T-helper 2 cell treated with Interferon-gamma antibody and Interleukin-4, amounts not matched to agents 5 μg/mL and 100 μg/mL, for 36 hours (primary cell): ENCODE results near the gene SH2D3C.

Experiments
- DNase-seq: peaks from one replicate; pipeline ENCODE4 v3.0.0; 2021; ENCODE audit warnings: low spot score
- H3K27ac Mint-ChIP-seq: one replicate; pipeline ENCODE4 v1.8.0; 2021; ENCODE audit warnings: mild to moderate bottlenecking, mixed read lengths
- H3K27me3 Mint-ChIP-seq: one replicate; pipeline ENCODE4 v1.8.0; 2021; ENCODE audit warnings: low read depth, mixed read lengths
- H3K36me3 Mint-ChIP-seq: one replicate; pipeline ENCODE4 v1.8.0; 2021; ENCODE audit warnings: low read depth, mixed read lengths
- H3K4me1 Mint-ChIP-seq: one replicate; pipeline ENCODE4 v1.8.0; 2021; ENCODE audit warnings: low read depth, mixed read lengths
- H3K4me3 Mint-ChIP-seq: one replicate; pipeline ENCODE4 v1.8.0; 2022; ENCODE audit warnings: mild to moderate bottlenecking, moderate library complexity, mixed read lengths
- H3K9me3 Mint-ChIP-seq: one replicate; pipeline ENCODE4 v1.8.0; 2021; ENCODE audit warnings: mixed read lengths

SH2D3C gene

DNA sequence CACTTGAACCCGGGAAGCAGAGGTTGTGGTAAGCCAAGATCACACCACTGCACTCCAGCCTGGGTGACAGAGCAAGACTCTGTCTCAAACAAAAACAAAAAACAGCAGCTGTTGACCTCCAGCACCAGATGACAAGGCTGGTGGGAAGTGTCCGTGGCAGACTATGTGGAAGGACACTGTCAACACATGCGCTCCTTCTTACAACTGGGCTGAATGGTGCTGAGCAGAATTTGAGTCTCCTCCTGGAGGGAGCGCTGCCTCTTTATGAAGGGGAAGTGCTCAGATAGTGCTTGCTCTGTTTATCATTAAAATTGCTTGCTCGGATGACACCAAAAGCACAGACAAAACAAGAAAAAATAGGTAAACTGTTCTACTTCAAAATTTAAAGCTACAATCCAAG lies 80.9 kb downstream of the SH2D3C start:
- Mint-ChIP-seq H3K27ac (no peak overlapping the region), H3K4me3 (no peak overlapping the region), H3K9me3 (no peaks in the 10 kb centered on the region), H3K27me3 (no peaks in the 10 kb centered on the region), H3K4me1 (peaks cover 10% of the 10 kb centered on the region), H3K36me3 (peaks cover 2% of the 10 kb centered on the region)
- no peak for DNase-seq

DNA sequence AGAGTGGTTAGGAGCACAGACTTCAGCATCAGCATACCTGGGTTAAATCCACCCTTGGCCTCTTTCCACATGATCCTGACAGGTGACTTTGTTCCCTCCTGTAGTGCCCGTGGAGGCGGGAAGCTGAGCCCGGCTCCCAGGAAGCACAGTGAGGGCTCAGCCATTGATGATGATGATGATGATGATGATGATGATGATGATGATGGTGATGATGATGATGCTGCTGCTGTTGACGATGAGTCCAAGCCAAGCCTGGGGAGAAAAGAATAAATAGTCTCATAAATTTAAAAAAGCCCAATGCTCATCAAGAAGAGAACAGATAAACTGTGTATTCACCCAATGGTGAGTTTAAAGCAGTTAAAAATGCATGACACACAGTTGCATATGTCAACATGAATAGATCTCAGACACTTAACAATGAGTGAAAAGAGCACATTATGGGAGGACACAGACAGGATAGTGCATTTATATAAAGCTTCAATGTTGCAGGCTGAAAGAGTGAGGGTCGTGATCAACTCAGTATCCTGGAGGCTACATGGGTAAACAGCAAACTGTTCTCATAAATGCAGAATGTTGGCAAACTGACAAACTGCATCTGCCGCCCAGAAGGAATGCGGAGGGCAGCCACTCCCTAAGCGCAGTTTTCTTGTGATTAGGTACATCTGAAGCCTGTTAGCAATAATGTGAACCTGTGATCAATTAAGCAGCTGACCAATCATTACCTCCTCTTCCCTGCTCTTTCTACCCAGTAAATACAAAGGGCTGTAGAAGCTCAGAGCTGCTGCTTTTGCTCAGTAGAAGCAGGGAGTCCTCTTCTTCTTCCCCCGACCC lies 83.4 kb downstream of the SH2D3C start:
- Mint-ChIP-seq H3K9me3 (no peaks in the 10 kb centered on the region), H3K4me1 (peaks cover 8% of the 10 kb centered on the region), H3K4me3 (no peak overlapping the region), H3K36me3 (peaks cover 2% of the 10 kb centered on the region), H3K27me3 (no peaks in the 10 kb centered on the region), H3K27ac (no peak overlapping the region)
- no peak for DNase-seq

DNA sequence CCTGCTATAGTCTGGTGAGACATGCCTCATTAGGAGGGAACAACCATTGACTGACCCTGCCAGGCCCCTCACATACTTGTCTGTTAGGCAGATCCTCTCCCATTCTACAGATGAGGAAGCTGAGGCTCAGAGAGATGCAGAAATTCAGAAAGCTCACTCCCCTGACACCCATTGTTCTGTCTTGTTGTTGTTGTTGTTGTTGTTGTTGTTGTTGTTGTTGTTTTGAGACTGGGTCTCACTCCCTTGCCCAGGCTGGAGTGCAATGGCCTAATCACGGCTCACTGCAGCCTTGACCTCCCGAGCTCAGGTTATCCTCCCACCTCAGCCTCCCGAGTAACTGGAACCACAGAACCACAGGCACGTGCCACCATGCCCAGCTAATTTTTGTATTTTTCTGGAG lies 84.8 kb downstream of the SH2D3C start:
- no peak for DNase-seq
- peaks cover 2% of the 10 kb centered on the region for H3K36me3 Mint-ChIP-seq
- H3K27me3 Mint-ChIP-seq = no peaks in the 10 kb centered on the region
- no peaks in the 10 kb centered on the region for H3K9me3 Mint-ChIP-seq
- H3K4me3 Mint-ChIP-seq = no peak overlapping the region
- H3K4me1 Mint-ChIP-seq = no peaks in the 10 kb centered on the region
- no peak overlapping the region for H3K27ac Mint-ChIP-seq

DNA sequence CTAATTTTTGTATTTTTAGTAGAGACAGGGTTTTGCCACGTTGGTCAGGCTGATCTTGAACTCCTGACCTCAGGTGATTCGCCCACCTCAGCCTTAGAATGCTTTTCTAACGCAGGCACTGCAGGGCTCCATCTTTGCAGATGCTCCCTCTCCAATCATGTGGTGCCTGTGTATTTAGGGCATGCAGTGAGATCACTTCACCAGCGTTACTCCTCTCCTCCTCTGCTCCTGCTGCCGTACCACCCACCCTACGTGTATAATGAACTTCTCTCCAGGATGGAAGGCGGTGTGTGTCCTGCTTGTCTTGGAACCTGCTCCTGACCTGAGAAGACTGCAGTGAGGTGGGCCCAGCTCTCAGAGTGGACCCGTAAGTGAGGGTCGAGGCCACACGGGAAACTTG lies 85.3 kb downstream of the SH2D3C start:
- Mint-ChIP-seq H3K4me1 (no peaks in the 10 kb centered on the region), H3K4me3 (no peak overlapping the region), H3K27ac (no peak overlapping the region), H3K27me3 (no peaks in the 10 kb centered on the region), H3K9me3 (no peaks in the 10 kb centered on the region), H3K36me3 (no peaks in the 10 kb centered on the region)
- no peak for DNase-seq

DNA sequence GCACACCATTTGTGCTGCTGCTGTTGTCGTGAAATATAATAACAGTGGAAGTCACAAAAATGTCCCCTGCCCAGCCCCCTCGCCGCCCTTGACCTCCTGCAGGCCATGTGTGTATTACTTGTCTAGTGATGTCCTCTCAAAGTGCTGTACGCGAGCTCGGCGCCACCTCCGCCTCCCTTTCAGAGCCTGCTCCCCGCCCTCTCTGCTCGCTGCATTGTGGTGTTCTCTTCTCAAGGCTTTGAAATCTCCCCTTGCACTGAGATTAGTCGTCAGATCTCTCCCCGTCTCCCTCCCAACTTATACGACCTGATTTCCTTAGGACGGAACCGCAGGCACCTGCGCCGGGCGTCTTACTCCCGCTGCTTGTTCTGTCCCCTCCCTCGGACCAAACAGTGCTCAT lies 86.4 kb downstream of the SH2D3C start:
- Mint-ChIP-seq H3K36me3 (no peaks in the 10 kb centered on the region), H3K4me3 (no peak overlapping the region), H3K4me1 (no peaks in the 10 kb centered on the region), H3K9me3 (no peaks in the 10 kb centered on the region), H3K27me3 (no peaks in the 10 kb centered on the region), H3K27ac (no peak overlapping the region)
- DNase-seq = no peak

DNA sequence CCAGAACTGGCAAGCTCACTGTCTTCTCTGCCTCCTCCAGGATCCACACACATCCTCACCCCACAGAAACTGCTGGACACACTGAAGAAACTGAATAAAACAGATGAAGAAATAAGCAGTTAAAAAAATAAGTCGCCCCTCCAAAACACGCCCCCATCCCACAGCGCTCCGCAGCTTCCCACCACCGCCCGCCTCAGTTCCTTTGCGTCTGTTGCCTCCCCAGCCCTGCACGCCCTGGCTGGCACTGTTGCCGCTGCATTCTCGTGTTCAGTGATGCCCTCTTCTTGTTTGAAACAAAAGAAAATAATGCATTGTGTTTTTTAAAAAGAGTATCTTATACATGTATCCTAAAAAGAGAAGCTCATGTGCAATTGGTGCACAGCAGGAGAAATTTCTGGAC lies 87.7 kb downstream of the SH2D3C start:
- no peak overlapping the region for H3K27ac Mint-ChIP-seq

DNA sequence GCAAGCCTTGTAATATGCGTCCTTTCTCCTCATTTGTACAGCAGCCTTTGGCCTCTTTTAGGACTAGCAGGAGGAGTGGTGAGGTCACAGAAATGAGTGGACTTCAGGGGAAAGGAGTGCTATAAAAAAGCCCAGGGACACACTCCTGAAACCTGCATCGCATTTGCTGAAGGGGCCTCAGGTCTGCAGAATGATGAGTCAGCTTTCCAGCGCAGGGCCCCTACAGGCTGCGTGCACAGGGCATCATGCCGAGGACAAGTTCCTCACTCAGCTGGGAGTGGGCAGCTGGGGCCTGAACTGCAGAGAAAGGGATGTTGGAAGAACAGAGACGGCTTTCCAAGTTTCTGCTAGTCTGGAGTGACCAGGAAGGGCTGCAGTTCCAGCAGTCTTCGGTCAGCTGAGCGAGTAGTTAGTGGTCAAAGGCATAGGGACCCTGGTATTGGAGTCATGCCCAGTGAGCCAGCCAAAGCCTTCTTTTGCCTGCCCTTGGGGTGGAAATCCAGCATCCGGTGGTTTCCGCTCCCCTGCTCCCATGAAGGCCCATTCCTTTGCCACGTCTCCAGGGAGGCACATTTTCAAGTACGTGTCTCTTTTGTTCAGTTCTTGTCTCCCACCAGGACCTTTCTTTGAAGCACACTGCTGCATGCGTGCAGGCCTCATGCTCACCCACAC lies 89.0 kb downstream of the SH2D3C start:
- DNase-seq = no peak

More for the DNA sequence above, 87.7 kb downstream of the SH2D3C start:
- Mint-ChIP-seq H3K4me3 (no peak overlapping the region), H3K9me3 (no peaks in the 10 kb centered on the region), H3K36me3 (no peaks in the 10 kb centered on the region), H3K4me1 (no peaks in the 10 kb centered on the region), H3K27me3 (no peaks in the 10 kb centered on the region)
- no peak for DNase-seq

More for the DNA sequence above, 89.0 kb downstream of the SH2D3C start:
- Mint-ChIP-seq H3K27me3 (no peaks in the 10 kb centered on the region), H3K27ac (no peak overlapping the region), H3K4me1 (no peaks in the 10 kb centered on the region), H3K4me3 (no peak overlapping the region), H3K36me3 (no peaks in the 10 kb centered on the region), H3K9me3 (no peaks in the 10 kb centered on the region)
